Measurements from ENCODE around the gene DHRS7B. TPM values are rescaled to one million over a fixed set of nuclear protein-coding genes. Genes with fewer than 3 reads are reported as not detected.

The DHRS7B gene
- total RNA-seq, 1 experiment from 2014 or later: 30.0 TPM

GRCh38 chr17:21096874-21097273, 29.9 kb upstream of the DHRS7B start:
- Mint-ChIP-seq H3K4me1 (ENCODE audit: low read depth, unreplicated experiment) (peaks cover 17% of the 10 kb centered on the region), H3K4me3 (ENCODE audit: unreplicated experiment) (no peak overlapping the region), H3K36me3 (ENCODE audit: insufficient read depth, unreplicated experiment) (peaks cover 11% of the 10 kb centered on the region), H3K27ac (ENCODE audit: unreplicated experiment) (peak overlapping the region; percentile 8), H3K9me3 (ENCODE audit: unreplicated experiment) (no peaks in the 10 kb centered on the region), H3K27me3 (ENCODE audit: insufficient read depth, unreplicated experiment) (no peaks in the 10 kb centered on the region)
- intact Hi-C loops (cut with micrococcal nuclease; ENCODE audit: unreplicated experiment): loop anchor here (5.0 kb wide), 2 partner anchors 75 to 190 kb away; no protein-coding TSS in a partner anchor
- H3K4me1 ChIP-seq: peaks cover 11% of the 10 kb centered on the region
- BruUV-seq (replicated peaks): no TSS peak
- no peaks in the 10 kb centered on the region for H3K9me3 ChIP-seq
- no peak for DNase-seq
- CTCF ChIA-PET: no interaction called here
- no peaks in the 10 kb centered on the region for H3K27me3 ChIP-seq (replicated peaks; ENCODE audit: control insufficient read depth, insufficient read depth, low read length)
- no peak for TF ChIP-seq CTCF (IDR thresholded peaks at IDR 0.05; ENCODE audit: insufficient read depth in 1 of 2, low read depth in 1 of 2, low read length in 1 of 2, severe bottlenecking in 1 of 2, unreplicated experiment in 1 of 2)
- no peaks in the 10 kb centered on the region for H3K36me3 ChIP-seq (ENCODE audit: control insufficient read depth, insufficient read depth, low read length)
- no peak overlapping the region for H3K4me3 ChIP-seq (ENCODE audit: low read depth, low read length)
- POLR2A ChIA-PET: no interaction called here

GRCh38 chr17:21098934-21099689, 27.7 kb upstream of the DHRS7B start:
- peak overlapping the region; percentile 59 for H3K4me3 ChIP-seq (ENCODE audit: low read depth, low read length)
- peaks cover 11% of the 10 kb centered on the region for H3K36me3 Mint-ChIP-seq (ENCODE audit: insufficient read depth, unreplicated experiment)
- H3K9me3 Mint-ChIP-seq (ENCODE audit: unreplicated experiment): no peaks in the 10 kb centered on the region
- H3K27ac Mint-ChIP-seq (ENCODE audit: unreplicated experiment): peak overlapping the region; percentile 99
- POLR2A ChIA-PET: interaction anchor here (0.6 to 2.4 kb wide), 3 partner anchors 47 to 414 kb away, joined by 4 to 39 read pairs (median 5); partner anchors contain the start of gene USP22
- CTCF ChIA-PET: interaction anchor here (0.7 to 2.4 kb wide), 16 partner anchors 21 to 398 kb away, joined by 3 to 37 read pairs (median 8); partner anchors contain the start of gene USP22
- H3K4me1 ChIP-seq: peaks cover 7% of the 10 kb centered on the region
- H3K4me3 Mint-ChIP-seq (ENCODE audit: unreplicated experiment): peak overlapping the region; percentile 92
- intact Hi-C loops (cut with micrococcal nuclease; ENCODE audit: unreplicated experiment): loop anchor here (1.0 to 5.0 kb wide), 5 partner anchors 28 to 192 kb away; partner anchors contain the start of genes DHRS7B and USP22
- peaks cover 10% of the 10 kb centered on the region for H3K4me1 Mint-ChIP-seq (ENCODE audit: low read depth, unreplicated experiment)
- H3K36me3 ChIP-seq (ENCODE audit: control insufficient read depth, insufficient read depth, low read length): no peaks in the 10 kb centered on the region
- DNase-seq: peak; percentile 90 to 92
- no peaks in the 10 kb centered on the region for H3K9me3 ChIP-seq
- no peak for TF ChIP-seq CTCF (IDR thresholded peaks at IDR 0.05; ENCODE audit: insufficient read depth in 1 of 2, low read depth in 1 of 2, low read length in 1 of 2, severe bottlenecking in 1 of 2, unreplicated experiment in 1 of 2)
- BruUV-seq (replicated peaks): no TSS peak
- no peaks in the 10 kb centered on the region for H3K27me3 Mint-ChIP-seq (ENCODE audit: insufficient read depth, unreplicated experiment)
- no peaks in the 10 kb centered on the region for H3K27me3 ChIP-seq (replicated peaks; ENCODE audit: control insufficient read depth, insufficient read depth, low read length)

GRCh38 chr17:21100636-21101035, 26.1 kb upstream of the DHRS7B start:
- H3K9me3 Mint-ChIP-seq (ENCODE audit: unreplicated experiment): no peaks in the 10 kb centered on the region
- TF ChIP-seq CTCF (IDR thresholded peaks at IDR 0.05; ENCODE audit: insufficient read depth in 1 of 2, low read depth in 1 of 2, low read length in 1 of 2, severe bottlenecking in 1 of 2, unreplicated experiment in 1 of 2): no peak
- no peak overlapping the region for H3K27ac Mint-ChIP-seq (ENCODE audit: unreplicated experiment)
- H3K36me3 ChIP-seq (ENCODE audit: control insufficient read depth, insufficient read depth, low read length): no peaks in the 10 kb centered on the region
- intact Hi-C loops (cut with micrococcal nuclease; ENCODE audit: unreplicated experiment): no loop called here
- ChIA-PET POLR2A (no interaction called here), CTCF (interaction anchor here (2.2 kb wide), 1 partner anchor 48 kb away, joined by 19 read pairs; no protein-coding TSS in a partner anchor)
- H3K4me3 Mint-ChIP-seq (ENCODE audit: unreplicated experiment): no peak overlapping the region
- H3K4me1 ChIP-seq: no peaks in the 10 kb centered on the region
- no peak overlapping the region for H3K4me3 ChIP-seq (ENCODE audit: low read depth, low read length)
- no TSS peak for BruUV-seq (replicated peaks)
- H3K27me3 ChIP-seq (replicated peaks; ENCODE audit: control insufficient read depth, insufficient read depth, low read length): no peaks in the 10 kb centered on the region
- H3K4me1 Mint-ChIP-seq (ENCODE audit: low read depth, unreplicated experiment): peaks cover 15% of the 10 kb centered on the region
- no peaks in the 10 kb centered on the region for H3K9me3 ChIP-seq
- no peaks in the 10 kb centered on the region for H3K27me3 Mint-ChIP-seq (ENCODE audit: insufficient read depth, unreplicated experiment)
- DNase-seq: no peak
- H3K36me3 Mint-ChIP-seq (ENCODE audit: insufficient read depth, unreplicated experiment): peaks cover 11% of the 10 kb centered on the region
